Stomach (tissue), 9 donors: ENCODE data around the gene TNS2. TPM values are rescaled to one million over a fixed set of nuclear protein-coding genes. Genes with fewer than 3 reads are reported as not detected.
"Not testable (repeated sequence)": the region's sequence is repeated elsewhere in the genome, so short reads cannot be mapped to it uniquely, and the experiment has no call there.

Experiments used
- DNase-seq, 2 donors: peaks; one replicate each; pipeline versions ENCODE4 v3.0.0 to v3.0.0-alpha.2; 2013 to 2019
- H3K27ac ChIP-seq, 5 donors: fragments of 200-600 bp in 4 of 5; sonication (generic) in 4 of 5; one replicate each; pipeline ENCODE4 v1.5.1; 2013 to 2019; ENCODE audit warnings: mild to moderate bottlenecking in 1 of 5, moderate library complexity in 1 of 5
- H3K27me3 ChIP-seq, 3 donors: fragments of 200-600 bp; sonication (generic); one replicate each; pipeline ENCODE4 v1.5.1; 2017 to 2019; ENCODE audit warnings: mixed run types in 1 of 3
- H3K36me3 ChIP-seq, 4 donors: fragments of 200-600 bp; sonication (generic); 1 replicate in 3 of 4; 2 replicates in 1 of 4; pipeline ENCODE4 v1.5.1; 2016 to 2019
- H3K4me1 ChIP-seq, 4 donors: fragments of 200-600 bp; sonication (generic); one replicate each; pipeline ENCODE4 v1.5.1; 2016 to 2019
- H3K4me3 ChIP-seq, 4 donors: fragments of 200-600 bp; sonication (generic) in 3 of 4; one replicate each; pipeline ENCODE4 v1.5.1; 2016 to 2019; ENCODE audit warnings: mild to moderate bottlenecking in 1 of 4
- H3K9me3 ChIP-seq, 4 donors: fragments of 200-600 bp; sonication (generic); one replicate each; pipeline ENCODE4 v1.5.1; 2016 to 2019
- CTCF ChIP-seq, 7 experiments: fragments of 450-650 bp in 4 of 7; fragments of 200-600 bp in 3 of 7; sonication (generic) in 3 of 7; IDR thresholded peaks; one replicate each; pipeline ENCODE4 v1.5.1; 2016 to 2019; ENCODE audit warnings: antibody characterized with exemption in 7 of 7, control low read depth in 2 of 7, mild to moderate bottlenecking in 1 of 7
- EP300 ChIP-seq: sonication (generic); formaldehyde crosslinking; IDR thresholded peaks from one replicate; pipeline ENCODE4 v1.6.1; 2017; ENCODE audit warnings: antibody characterized with exemption
- POLR2A ChIP-seq, 4 donors: fragments of 450-650 bp; IDR thresholded peaks; one replicate each; pipeline ENCODE4 v1.6.1; 2016; ENCODE audit warnings: antibody characterized with exemption in 4 of 4, control low read depth in 2 of 4, mild to moderate bottlenecking in 1 of 4, moderate library complexity in 1 of 4
- POLR2AphosphoS5 ChIP-seq, 3 donors: sonication (generic); formaldehyde crosslinking; IDR thresholded peaks; one replicate each; pipeline ENCODE4 v1.6.1; 2016; ENCODE audit warnings: antibody characterized with exemption in 3 of 3
- WGBS, 5 donors: extraction: QIAGEN DNeasy Blood & Tissue Kit in 3 of 5; methylation state at CpG; one replicate each; pipeline versions ENCODE4 v1.1.5 to v1.1.7; 2013 to 2018; 5-methylcytosine and 5-hydroxymethylcytosine counted together
- intact Hi-C: fragments of 100-400 bp; cut with DNase I; formaldehyde crosslinking; loops from one replicate; pipeline ENCODE4 v1.15.1; 2023; ENCODE audit warnings: low total_unique reads
- polyA plus RNA-seq, 3 donors: library from polyadenylated mRNA; stranded (reverse); fragments of 200-250 nt; gene quantifications; one replicate each; pipeline ENCODE4 v1.2.3, GENCODE V29; 2013
- total RNA-seq, 5 donors: library from RNA; depleted of rRNA; stranded (reverse); fragments of >200 nt; gene quantifications; one replicate each; pipeline versions ENCODE4 v1.1.0 to v1.2.3, GENCODE V29; 2014 to 2016
- donor health status: healthy with polysubstance abuse.
- donor health status: Bipolar disorder and iron deficiency.
- donor health status: healthy.

Gene TNS2
- total and polyA plus RNA-seq, 8 donors = 38.5 to 164 (median 73.7) TPM

GRCh38 chr12:53091756-53092155 is 41.9 kb downstream of the TNS2 start:
- H3K27ac ChIP-seq = no peak overlapping the region
- intact Hi-C loops = no loop called here
- peaks cover 0 to 14% (median 8%) of the 10 kb centered on the region in 4 donors for H3K4me1 ChIP-seq
- no peak for TF ChIP-seq POLR2AphosphoS5 (IDR thresholded peaks at IDR 0.05)
- no peak for TF ChIP-seq EP300
- TF ChIP-seq POLR2A (IDR thresholded peaks at IDR 0.05) = no peak
- TF ChIP-seq CTCF (IDR thresholded peaks at IDR 0.05) = no peak
- DNase-seq = no peak
- H3K36me3 ChIP-seq = no peaks in the 10 kb centered on the region
- WGBS, 5 donors = 79 to 83% (median 81%) methylated on average over 6 of the region's 6 CpGs
- peaks cover 0 to 7% (median 0%) of the 10 kb centered on the region in 3 donors for H3K27me3 ChIP-seq
- H3K4me3 ChIP-seq = no peak overlapping the region
- no peaks in the 10 kb centered on the region for H3K9me3 ChIP-seq

DNA sequence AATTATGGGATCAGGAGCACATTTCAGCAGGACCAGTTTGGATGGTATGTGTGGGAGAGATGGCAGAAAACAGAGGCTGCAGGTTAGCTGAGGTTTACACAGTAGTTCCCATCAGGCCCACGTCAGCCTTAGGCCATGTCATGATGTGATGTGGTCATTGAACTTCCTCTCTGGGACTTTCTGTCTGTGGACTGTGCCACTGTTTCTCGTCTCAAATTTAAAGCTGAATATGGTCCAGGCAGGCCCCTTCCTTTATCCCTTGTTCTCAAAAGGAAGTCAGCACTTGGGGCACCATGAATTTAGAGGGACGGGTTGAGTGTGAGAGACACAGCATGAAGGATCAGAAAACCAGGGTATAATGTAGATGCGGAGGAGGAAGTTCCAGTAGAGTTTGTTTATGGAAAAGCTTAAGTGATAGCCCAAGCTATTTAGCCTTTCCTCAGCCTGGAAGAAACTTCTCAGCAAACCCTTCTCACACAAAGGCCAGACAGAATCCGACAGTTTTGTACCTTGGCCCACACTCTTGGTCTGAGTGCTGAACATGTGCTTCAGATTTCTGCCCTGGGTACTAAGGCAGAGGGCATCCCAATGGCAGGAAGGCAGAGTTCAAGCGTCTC is 44.0 kb downstream of the TNS2 start:
- intact Hi-C loops = no loop called here
- 54 to 65% (median 59%) methylated on average over 6 of the region's 6 CpGs for WGBS, 5 donors
- Histone ChIP-seq H3K4me1 (peaks cover 21 to 35% (median 30%) of the 10 kb centered on the region in 4 donors), H3K9me3 (no peaks in the 10 kb centered on the region), H3K4me3 (no peak overlapping the region), H3K27me3 (peaks cover 0 to 22% (median 0%) of the 10 kb centered on the region in 3 donors), H3K36me3 (no peaks in the 10 kb centered on the region), H3K27ac (peak overlapping the region; percentile 35 to 61 (median 59))
- TF ChIP-seq CTCF (IDR thresholded peaks at IDR 0.05) (no peak), POLR2AphosphoS5 (IDR thresholded peaks at IDR 0.05) (no peak), POLR2A (IDR thresholded peaks at IDR 0.05) (no peak), EP300 (no peak)
- peak in 1 of 2 donors; percentile 25 for DNase-seq

DNA sequence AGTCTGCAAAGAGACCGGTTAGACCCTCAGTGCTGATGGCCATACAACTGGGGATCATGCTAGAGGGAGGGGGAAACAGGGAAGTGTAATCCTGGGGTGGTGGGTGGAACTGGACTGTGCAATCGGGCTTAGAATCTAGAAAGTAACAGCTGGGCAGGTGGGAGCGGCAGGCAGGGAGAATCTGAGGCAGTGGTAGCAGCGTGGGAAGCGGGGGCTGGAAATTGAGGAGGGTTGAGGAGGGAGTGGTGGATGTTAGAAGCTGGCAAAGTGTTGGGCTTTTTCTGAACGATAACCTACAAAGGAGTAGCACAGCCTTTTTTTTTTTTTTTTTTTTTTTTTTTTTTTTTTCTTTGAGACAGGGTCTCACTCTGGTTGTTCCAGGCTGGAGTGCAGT is 44.5 kb downstream of the TNS2 start:
- Histone ChIP-seq H3K27me3 (peaks cover 0 to 22% (median 0%) of the 10 kb centered on the region in 3 donors), H3K4me3 (no peak overlapping the region), H3K36me3 (no peaks in the 10 kb centered on the region), H3K9me3 (no peaks in the 10 kb centered on the region), H3K4me1 (peaks cover 26 to 40% (median 35%) of the 10 kb centered on the region in 4 donors), H3K27ac (peak overlapping the region; percentile 35 to 61 (median 59))
- WGBS, 5 donors = 75 to 77% (median 76%) methylated on average over 6 of the region's 6 CpGs
- TF ChIP-seq POLR2AphosphoS5 (IDR thresholded peaks at IDR 0.05) (no peak), CTCF (IDR thresholded peaks at IDR 0.05) (no peak), POLR2A (IDR thresholded peaks at IDR 0.05) (no peak), EP300 (no peak)
- intact Hi-C loops = no loop called here
- DNase-seq = peak in 1 of 2 donors; percentile 21

- Histone ChIP-seq H3K4me1 (peaks cover 26 to 46% (median 35%) of the 10 kb centered on the region in 4 donors), H3K27ac (peak overlapping the region in 2 of 5 donors; percentile 82 to 91), H3K27me3 (peaks cover 0 to 22% (median 0%) of the 10 kb centered on the region in 3 donors)
- 92 to 96% (median 95%) methylated on average over 5 of the region's 5 CpGs for WGBS, 5 donors
- H3K9me3 ChIP-seq, intact Hi-C loops, DNase-seq, H3K36me3 ChIP-seq, H3K4me3 ChIP-seq: not testable (repeated sequence)
Observed at GRCh38 chr12:53094796-53095595, 45.1 kb downstream of the TNS2 start.

- H3K27me3 ChIP-seq = peaks cover 0 to 22% (median 0%) of the 10 kb centered on the region in 3 donors
- H3K4me3 ChIP-seq, intact Hi-C loops, H3K36me3 ChIP-seq, H3K9me3 ChIP-seq: not testable (repeated sequence)
- H3K4me1 ChIP-seq = peaks cover 26 to 46% (median 35%) of the 10 kb centered on the region in 4 donors
- DNase-seq = peak in 1 of 2 donors; percentile 8
- H3K27ac ChIP-seq = peak overlapping the region in 3 of 5 donors; percentile 82 to 91 (median 88)
- WGBS, 5 donors = 93 to 98% (median 94%) methylated on average over 3 of the region's 3 CpGs
Observed at GRCh38 chr12:53095596-53095895, 45.7 kb downstream of the TNS2 start.
